Measurements from ENCODE around the gene ATG10.
A peak's percentile ranks its signal among the peaks of the same experiment; 100 is the strongest.
"Not testable (repeated sequence)": the region's sequence is repeated elsewhere in the genome, so short reads cannot be mapped to it uniquely, and the experiment has no call there.

ATG10 gene

DNA sequence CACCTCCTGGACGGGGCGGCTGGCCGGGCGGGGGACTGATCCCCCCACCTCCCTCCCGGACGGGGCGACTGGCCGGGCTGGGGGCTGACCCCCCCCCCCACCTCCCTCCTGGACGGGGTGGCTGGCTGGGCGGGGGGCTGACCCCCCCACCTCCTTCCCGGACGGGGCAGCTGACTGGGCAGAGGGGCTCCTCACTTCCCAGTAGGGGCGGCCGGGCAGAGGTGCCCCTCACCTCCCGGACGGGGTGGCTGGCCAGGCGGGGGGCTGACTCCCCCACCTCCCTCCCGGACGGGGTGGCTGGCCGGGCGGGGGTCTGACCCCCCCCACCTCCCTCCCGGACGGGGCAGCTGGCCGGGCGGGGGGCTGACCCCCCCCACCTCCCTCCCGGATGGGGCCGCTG is 11.3 kb downstream of the ATG10 start:
- DNase-seq: not testable (repeated sequence)

DNA sequence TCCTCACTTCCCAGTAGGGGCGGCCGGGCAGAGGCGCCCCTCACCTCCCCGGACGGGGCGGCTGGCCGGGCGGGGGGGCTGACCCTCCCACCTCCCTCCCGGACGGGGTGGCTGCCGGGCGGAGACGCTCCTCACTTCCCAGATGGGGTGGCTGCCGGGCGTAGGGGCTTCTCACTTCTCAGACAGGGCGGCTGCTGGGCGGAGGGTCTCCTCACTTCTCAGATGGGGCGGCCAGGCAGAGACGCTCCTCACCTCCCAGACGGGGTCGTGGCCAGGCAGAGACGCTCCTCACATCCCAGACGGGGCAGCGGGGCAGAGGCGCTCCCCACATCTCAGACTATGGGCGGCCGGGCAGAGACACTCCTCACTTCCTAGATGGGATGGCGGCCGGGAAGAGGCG is 11.7 kb downstream of the ATG10 start:
- DNase-seq: not testable (repeated sequence)

GRCh38 chr5:81986126-81986525 is 14.3 kb downstream of the ATG10 start:
- no peak for DNase-seq

- DNase-seq: no peak
Measured at GRCh38 chr5:81989204-81989603, 17.4 kb downstream of the ATG10 start.

GRCh38 chr5:81994679-81995078 is 22.9 kb downstream of the ATG10 start:
- no peak for DNase-seq

GRCh38 chr5:81995407-81995806 is 23.6 kb downstream of the ATG10 start:
- no peak for DNase-seq

GRCh38 chr5:82004511-82004910 is 32.7 kb downstream of the ATG10 start:
- DNase-seq: no peak

DNA sequence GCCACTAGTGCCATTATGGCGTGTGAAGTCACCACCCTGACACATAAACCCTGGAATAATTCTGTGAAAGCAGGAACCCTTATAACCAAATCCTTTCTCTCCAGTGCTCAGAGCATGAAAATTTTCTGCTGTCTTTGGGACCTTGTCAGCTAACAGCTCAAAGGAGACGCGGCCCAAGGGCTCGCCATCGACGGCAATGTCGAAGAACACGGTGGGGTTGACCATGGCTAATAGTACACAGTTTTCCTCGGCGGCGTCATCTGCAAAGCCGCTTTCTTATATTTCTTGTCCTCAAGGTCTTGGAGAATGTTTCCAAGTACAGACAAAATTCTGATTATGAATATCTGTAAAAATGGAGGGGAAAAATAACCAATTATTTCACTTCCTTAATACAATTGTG is 38.0 kb downstream of the ATG10 start:
- DNase-seq: not testable (repeated sequence)

DNA sequence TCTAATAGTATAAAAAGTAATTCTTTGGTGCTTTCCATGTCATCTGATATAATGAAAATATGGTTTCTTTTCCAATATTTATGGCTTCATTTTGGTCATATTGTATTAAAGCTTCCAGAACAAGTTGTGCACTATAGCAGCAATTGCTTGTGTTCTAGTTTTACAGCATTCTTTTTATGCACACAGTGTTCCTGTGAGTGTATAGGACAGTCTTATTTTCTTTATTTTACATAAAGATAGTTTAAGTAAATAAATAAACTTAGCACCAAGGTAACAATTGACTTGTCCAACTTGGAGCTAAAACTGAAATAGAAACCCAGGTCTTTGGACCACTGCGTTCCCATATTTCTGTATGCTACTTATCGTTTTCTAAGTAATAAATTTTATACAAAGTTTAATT is 38.9 kb downstream of the ATG10 start:
- no peak for DNase-seq

GRCh38 chr5:82011761-82012160 is 39.9 kb downstream of the ATG10 start:
- no peak for DNase-seq

GRCh38 chr5:82014644-82015043 is 42.8 kb downstream of the ATG10 start:
- not testable (repeated sequence) for DNase-seq

DNA sequence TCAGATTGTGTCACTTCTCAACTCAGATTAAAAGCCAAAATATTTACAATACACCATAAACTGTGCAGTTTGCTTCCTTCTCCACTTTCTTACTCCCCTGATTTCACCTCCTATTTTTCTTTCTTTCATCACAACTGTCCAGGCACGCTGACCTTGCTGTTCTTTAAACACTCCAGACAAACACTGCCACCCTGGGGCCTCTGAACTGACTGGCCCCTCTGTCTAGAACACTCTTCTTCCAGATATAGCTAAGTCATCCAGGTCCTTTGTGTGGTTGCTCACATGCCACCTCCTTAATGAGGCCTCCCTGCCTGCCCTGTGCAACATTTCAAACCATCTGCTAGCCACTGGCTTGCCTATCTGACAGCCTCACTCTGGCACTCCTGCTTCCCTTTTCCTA is 46.6 kb downstream of the ATG10 start:
- no peak for DNase-seq

DNA sequence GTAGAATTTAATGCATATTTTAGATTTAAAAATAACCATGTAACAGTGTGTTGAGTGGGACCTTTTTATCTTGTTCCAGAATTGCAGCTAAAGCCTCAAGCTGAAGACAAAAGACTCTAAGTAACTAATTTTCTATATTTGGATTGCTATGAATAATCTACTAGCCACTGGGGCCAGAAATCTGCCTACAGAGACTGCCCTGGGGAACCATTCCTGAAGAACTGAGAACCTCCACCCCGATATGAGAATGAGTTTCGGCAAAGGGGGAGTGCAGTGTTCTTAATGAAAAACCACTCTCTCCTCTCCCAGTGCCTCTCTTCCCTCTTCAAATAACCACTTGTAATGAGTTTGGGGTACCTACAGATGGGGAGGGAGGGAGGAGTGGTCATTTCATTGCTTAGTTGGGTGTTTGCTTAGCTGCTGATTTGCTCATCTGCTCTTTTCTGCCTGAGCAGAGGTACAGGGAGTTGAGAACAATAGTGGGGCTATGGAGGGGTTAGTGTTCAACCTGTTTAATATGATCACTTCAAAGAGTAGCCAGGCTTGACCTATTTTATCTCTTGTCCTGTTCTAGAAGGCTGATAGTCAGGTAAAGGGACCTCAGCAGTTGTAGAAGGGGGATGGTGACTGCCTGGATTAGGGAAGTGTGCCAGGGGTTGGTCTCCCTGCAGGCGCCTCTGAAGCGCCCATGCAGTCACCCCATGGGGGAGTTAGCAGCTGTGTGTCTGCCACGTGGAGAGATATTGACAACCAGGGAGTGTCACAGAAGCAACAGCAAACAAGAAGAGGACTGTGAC is 47.7 kb downstream of the ATG10 start:
- DNase-seq: peak; percentile 29

DNA sequence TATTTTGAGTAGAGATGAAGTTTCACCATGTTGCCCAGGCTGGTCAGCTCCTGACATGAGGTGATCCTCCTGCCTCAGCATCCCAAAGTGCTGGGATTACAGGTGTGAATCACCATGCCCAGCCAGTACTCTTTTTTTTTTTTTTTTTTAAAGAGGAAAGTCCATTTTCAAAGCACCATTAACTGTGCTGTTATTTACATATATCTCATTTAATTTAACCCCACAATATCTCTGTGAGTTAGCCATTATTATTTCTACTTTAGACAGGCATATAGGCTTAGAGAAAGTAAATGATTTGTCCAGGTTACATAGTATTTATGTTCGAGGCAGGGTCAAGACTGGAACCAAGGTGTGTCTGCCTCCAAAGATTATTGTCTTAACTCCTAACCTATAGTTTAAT is 50.7 kb downstream of the ATG10 start:
- no peak for DNase-seq

DNA sequence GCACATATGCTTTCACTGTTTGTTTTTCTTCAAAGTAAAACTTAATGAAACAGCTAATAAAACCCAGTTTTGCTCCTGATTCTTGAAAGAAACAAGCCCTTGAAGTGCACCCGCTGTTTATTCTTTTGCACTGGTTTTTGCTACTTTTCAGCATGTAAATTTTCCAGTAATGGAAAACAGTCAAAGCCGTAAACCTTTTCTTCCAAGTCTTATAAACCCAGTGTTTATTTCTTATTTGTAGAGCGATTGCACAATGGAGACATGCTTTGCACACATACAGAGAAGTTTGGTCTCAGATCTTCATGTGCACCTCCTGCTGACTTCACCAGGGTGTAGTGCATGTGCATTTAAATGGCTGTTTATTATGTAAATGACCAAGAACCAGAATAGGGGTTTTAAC is 51.8 kb downstream of the ATG10 start:
- DNase-seq: no peak

DNA sequence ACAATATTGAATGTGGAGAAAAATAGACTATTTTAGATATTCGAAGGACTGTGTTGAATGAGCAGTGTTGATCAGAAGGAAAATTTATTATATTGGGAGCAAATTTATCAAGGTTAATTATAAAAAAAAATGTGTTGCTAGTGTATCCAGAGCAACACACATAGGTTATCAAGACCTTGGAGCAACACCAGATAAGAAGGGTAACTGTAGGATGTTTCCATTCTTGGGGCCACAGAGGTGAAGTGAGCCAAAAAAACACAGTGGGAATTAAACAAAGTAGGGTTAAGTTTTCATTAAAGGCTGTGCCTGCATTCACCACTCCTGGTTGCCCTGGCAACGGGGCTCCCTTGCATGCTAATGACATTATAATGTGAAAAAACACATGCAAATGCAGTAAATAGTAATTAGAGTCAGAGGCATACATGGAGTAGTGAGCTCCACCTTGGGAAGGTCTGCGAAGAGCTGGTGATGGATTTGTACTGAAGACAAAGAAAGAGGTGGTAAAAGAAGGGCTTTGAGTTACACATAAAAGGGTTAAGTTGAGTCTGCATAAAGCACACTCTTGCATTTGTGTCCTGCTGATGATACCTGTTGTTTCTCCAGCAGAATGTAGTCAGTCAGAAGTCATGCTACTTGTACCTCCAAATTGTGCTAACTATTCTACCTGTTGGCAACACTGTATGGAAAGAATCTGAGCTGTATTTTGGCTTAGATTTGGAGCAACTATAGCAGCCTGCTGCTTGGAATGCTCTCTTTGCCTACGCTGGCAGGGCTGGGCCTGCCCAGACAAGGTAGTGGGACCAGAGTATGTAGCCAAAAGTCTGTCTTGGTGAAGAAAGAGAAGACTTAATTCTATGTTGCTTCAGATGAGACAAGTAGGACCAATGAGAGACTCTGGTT is 59.6 kb downstream of the ATG10 start:
- no peak for DNase-seq

GRCh38 chr5:82042894-82043293 is 71.1 kb downstream of the ATG10 start:
- DNase-seq: not testable (repeated sequence)

GRCh38 chr5:82044010-82044409 is 72.2 kb downstream of the ATG10 start:
- no peak for DNase-seq

DNA sequence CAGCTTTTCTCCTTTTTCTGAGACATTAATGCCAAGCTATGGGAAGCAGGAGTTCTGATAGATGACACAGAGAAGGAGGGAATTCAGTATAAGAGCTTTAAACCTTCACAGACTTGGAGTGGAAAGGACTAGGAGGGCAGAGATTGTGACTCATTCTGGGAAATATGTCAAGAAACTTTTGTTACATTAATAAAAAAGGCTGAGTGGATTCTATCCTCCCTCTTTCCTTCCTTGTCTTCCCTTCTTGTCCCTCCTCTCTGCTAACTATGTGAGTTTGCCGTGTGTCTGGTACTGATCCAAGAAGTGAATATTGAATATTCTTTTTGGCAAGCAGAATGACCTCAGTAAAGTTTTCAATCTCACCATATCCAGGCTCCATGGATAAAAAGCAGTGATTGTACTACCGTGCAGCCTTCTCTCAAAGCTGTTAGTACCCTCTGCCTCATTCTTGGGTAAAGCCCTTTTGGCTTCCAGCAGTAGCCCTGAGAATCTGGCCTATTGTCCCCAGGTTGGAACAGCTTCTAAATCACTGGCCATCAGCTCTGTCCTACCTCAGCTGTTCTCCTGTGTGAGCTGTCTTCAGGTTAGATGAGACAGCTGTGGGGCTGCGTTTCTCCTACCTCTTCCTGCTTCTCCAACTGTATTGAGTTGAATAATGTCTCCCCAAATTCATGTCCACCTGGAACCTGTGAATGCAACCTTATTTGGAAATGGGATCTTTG is 73.9 kb downstream of the ATG10 start:
- no peak for DNase-seq

- no peak for DNase-seq
Measured at GRCh38 chr5:82046276-82046647, 74.4 kb downstream of the ATG10 start.

- DNase-seq: no peak
Measured at GRCh38 chr5:82050955-82051354, 79.1 kb downstream of the ATG10 start.

GRCh38 chr5:82054004-82054710 is 82.3 kb downstream of the ATG10 start:
- DNase-seq: no peak

GRCh38 chr5:82057051-82057450 is 85.2 kb downstream of the ATG10 start:
- DNase-seq: no peak
